PC-9 (cell line): Measurements from ENCODE around the gene DPP10. TPM values are rescaled to one million over a fixed set of nuclear protein-coding genes. Genes with fewer than 3 reads are reported as not detected.

Experiments
- BruUV-seq: library from RNA; stranded (reverse); fragments of 400-500 nt; replicated peaks from 2 replicates; lab custom pipeline; 2021; lab: Mats Ljungman, UMichigan
- CTCF ChIA-PET: fragments of 300-600 bp; sonication (Branson Sonifier 250); formaldehyde crosslinking; loops from one replicate; lab custom pipeline; 2022; ENCODE audit warnings: antibody characterized with exemption; lab: Charles Lee
- POLR2A ChIA-PET: fragments of 300-600 bp; sonication (Branson Sonifier 250); formaldehyde crosslinking; loops from one replicate; lab custom pipeline; 2022; ENCODE audit warnings: antibody characterized with exemption; ENCODE audit not compliant: unreplicated experiment; lab: Charles Lee
- DNase-seq, 2 experiments: peaks; one replicate each; pipeline versions ENCODE4 v3.0.0 to v3.0.0-alpha.2; 2015 to 2022; ENCODE audit warnings: mixed read lengths in 1 of 2
- H2AFZ ChIP-seq: fragments of 200-600 bp; sonication (generic); 2 replicates; pipeline ENCODE4 v1.8.1; 2017; ENCODE audit warnings: antibody characterized with exemption
- H3F3A ChIP-seq: fragments of 200-600 bp; sonication (generic); 2 replicates; pipeline ENCODE4 v1.8.1; 2017; ENCODE audit warnings: antibody characterized with exemption, mild to moderate bottlenecking, low read depth; ENCODE audit not compliant: insufficient read depth
- H3K27ac ChIP-seq: fragments of 200-600 bp; sonication (generic); 2 replicates; pipeline ENCODE4 v1.6.1; 2016; ENCODE audit warnings: mixed run types
- H3K27me3 ChIP-seq: fragments of 200-600 bp; sonication (generic); 2 replicates; pipeline ENCODE4 v1.6.1; 2016; ENCODE audit warnings: low read depth, mixed run types; ENCODE audit not compliant: insufficient read depth
- H3K36me3 ChIP-seq: fragments of 200-600 bp; sonication (generic); 2 replicates; pipeline ENCODE4 v1.6.1; 2016; ENCODE audit warnings: low read depth, mixed run types
- H3K4me1 ChIP-seq: fragments of 200-600 bp; sonication (generic); replicated peaks from 2 replicates; pipeline ENCODE4 v1.6.1; 2016; ENCODE audit warnings: mixed run types; ENCODE audit not compliant: insufficient read depth
- H3K4me2 ChIP-seq: fragments of 200-600 bp; sonication (generic); 2 replicates; pipeline ENCODE4 v1.6.1; 2017; ENCODE audit warnings: mixed run types
- H3K4me3 ChIP-seq: fragments of 200-600 bp; sonication (generic); 2 replicates; pipeline ENCODE4 v1.6.1; 2016; ENCODE audit warnings: mixed run types
- H3K79me2 ChIP-seq: fragments of 200-600 bp; sonication (generic); 2 replicates; pipeline ENCODE4 v1.6.1; 2017; ENCODE audit warnings: low read depth, mixed run types
- H3K9me2 ChIP-seq: fragments of 200-600 bp; sonication (generic); 2 replicates; pipeline ENCODE4 v1.8.1; 2017; ENCODE audit warnings: mild to moderate bottlenecking; ENCODE audit not compliant: insufficient read depth
- H3K9me3 ChIP-seq: fragments of 200-600 bp; sonication (generic); 2 replicates; pipeline ENCODE4 v1.8.1; 2016; ENCODE audit warnings: low read depth; ENCODE audit not compliant: insufficient read depth
- H4K20me1 ChIP-seq: fragments of 200-600 bp; sonication (generic); 2 replicates; pipeline ENCODE4 v1.8.1; 2017; ENCODE audit not compliant: insufficient read depth
- EZH2 ChIP-seq: fragments of 200-600 bp; sonication (generic); IDR thresholded peaks from 2 replicates; pipeline ENCODE4 v1.8.0; 2017; ENCODE audit warnings: antibody characterized with exemption, low read depth
- intact Hi-C: fragments of 100-400 bp; cut with micrococcal nuclease; formaldehyde crosslinking; loops from one replicate; pipeline ENCODE4 v1.10.0; 2022; ENCODE audit not compliant: unreplicated experiment
- total RNA-seq: library from RNA; stranded (reverse); gene quantifications from 2 replicates; pipeline ENCODE4 v1.2.3, GENCODE V29; 2021
- TF ChIP-seq, protein P1 (sequence below): fragments of 200-600 bp; sonication (generic); conservative IDR thresholded peaks from 2 replicates; pipeline ENCODE4 v1.6.1; 2017; ENCODE audit warnings: mixed run types, antibody characterized with exemption, mild to moderate bottlenecking, moderate library complexity

DPP10 gene
- total RNA-seq, 1 experiment from 2014 or later = not detected

DNA sequence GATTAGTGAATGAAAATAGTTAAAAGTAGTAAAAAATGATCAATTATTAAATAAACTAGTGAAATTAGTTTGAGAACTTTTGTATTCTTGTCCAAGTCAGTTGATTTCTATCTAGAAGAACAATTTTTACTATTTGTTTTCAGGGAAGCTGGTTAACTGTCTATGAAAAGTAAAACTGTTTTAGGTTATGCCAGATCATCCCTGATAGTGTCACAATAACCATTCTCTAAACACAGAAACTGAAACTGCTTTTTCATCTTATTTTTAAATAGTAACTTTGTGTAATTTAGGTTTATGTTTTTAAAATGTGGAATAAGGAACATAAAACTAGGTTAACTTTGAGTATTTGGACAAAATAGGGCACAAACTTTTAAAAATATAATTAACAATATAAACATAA is 1087.2 kb downstream of the DPP10 start:
- H2AFZ ChIP-seq = no peak overlapping the region
- no peak overlapping the region for H3K4me2 ChIP-seq
- no peaks in the 10 kb centered on the region for H3K79me2 ChIP-seq
- H3F3A ChIP-seq = no peaks in the 10 kb centered on the region
- H3K4me1 ChIP-seq = no peaks in the 10 kb centered on the region
- no peaks in the 10 kb centered on the region for H3K9me2 ChIP-seq
- TF ChIP-seq EZH2 = no peak
- TF ChIP-seq, protein P1, sequence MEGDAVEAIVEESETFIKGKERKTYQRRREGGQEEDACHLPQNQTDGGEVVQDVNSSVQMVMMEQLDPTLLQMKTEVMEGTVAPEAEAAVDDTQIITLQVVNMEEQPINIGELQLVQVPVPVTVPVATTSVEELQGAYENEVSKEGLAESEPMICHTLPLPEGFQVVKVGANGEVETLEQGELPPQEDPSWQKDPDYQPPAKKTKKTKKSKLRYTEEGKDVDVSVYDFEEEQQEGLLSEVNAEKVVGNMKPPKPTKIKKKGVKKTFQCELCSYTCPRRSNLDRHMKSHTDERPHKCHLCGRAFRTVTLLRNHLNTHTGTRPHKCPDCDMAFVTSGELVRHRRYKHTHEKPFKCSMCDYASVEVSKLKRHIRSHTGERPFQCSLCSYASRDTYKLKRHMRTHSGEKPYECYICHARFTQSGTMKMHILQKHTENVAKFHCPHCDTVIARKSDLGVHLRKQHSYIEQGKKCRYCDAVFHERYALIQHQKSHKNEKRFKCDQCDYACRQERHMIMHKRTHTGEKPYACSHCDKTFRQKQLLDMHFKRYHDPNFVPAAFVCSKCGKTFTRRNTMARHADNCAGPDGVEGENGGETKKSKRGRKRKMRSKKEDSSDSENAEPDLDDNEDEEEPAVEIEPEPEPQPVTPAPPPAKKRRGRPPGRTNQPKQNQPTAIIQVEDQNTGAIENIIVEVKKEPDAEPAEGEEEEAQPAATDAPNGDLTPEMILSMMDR = no peak
- DNase-seq = no peak
- ChIA-PET CTCF (no interaction called here), POLR2A (no interaction called here)
- no peaks in the 10 kb centered on the region for H4K20me1 ChIP-seq
- H3K27me3 ChIP-seq = no peaks in the 10 kb centered on the region
- no TSS peak for BruUV-seq
- no peaks in the 10 kb centered on the region for H3K9me3 ChIP-seq
- no peaks in the 10 kb centered on the region for H3K36me3 ChIP-seq
- intact Hi-C loops = no loop called here
- H3K27ac ChIP-seq = no peak overlapping the region
- H3K4me3 ChIP-seq = no peak overlapping the region

DNA sequence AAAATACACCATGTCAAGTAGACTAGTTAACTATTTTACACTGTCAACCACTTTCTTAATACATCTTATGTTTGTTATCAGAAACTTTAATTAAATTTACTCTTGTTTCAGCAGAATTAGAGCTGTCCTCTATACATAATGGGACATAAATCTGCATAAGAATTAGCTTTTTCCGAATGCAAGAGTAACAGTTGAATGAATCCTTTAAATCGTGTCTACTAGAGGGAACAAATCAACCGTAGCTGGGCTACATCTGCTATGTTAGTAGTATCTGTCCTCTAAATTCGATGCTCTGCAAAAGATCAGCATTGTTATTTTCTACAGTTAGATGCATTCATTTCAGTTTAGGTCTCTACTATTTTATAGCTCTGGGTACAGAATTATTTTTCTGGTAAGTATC is 1090.6 kb downstream of the DPP10 start:
- Histone ChIP-seq H3F3A (no peaks in the 10 kb centered on the region), H3K9me3 (no peaks in the 10 kb centered on the region), H3K36me3 (no peaks in the 10 kb centered on the region), H3K9me2 (no peaks in the 10 kb centered on the region), H3K27ac (no peak overlapping the region), H3K4me3 (no peak overlapping the region), H3K4me2 (no peak overlapping the region), H3K4me1 (no peaks in the 10 kb centered on the region), H4K20me1 (no peaks in the 10 kb centered on the region), H3K79me2 (no peaks in the 10 kb centered on the region), H2AFZ (no peak overlapping the region), H3K27me3 (no peaks in the 10 kb centered on the region)
- no TSS peak for BruUV-seq
- ChIA-PET CTCF (no interaction called here), POLR2A (no interaction called here)
- DNase-seq = no peak
- no peak for TF ChIP-seq EZH2
- TF ChIP-seq, protein P1 = no peak
- intact Hi-C loops = no loop called here

- H2AFZ ChIP-seq = no peak overlapping the region
- H3K79me2 ChIP-seq = no peaks in the 10 kb centered on the region
- 0 out of 2 replicates have a peak, but pooled peaks cover 10% of the 10 kb centered on the region for H3K27me3 ChIP-seq
- H3F3A ChIP-seq = no peaks in the 10 kb centered on the region
- H3K4me3 ChIP-seq = no peak overlapping the region
- DNase-seq = no peak
- H3K9me2 ChIP-seq = no peaks in the 10 kb centered on the region
- ChIA-PET CTCF (no interaction called here), POLR2A (no interaction called here)
- no peak overlapping the region for H3K4me2 ChIP-seq
- no peaks in the 10 kb centered on the region for H3K9me3 ChIP-seq
- H3K36me3 ChIP-seq = no peaks in the 10 kb centered on the region
- H3K4me1 ChIP-seq = no peaks in the 10 kb centered on the region
- no peaks in the 10 kb centered on the region for H4K20me1 ChIP-seq
- H3K27ac ChIP-seq = no peak overlapping the region
- TF ChIP-seq, protein P1 = no peak
- no peak for TF ChIP-seq EZH2
- intact Hi-C loops = no loop called here
- no TSS peak for BruUV-seq
Measured at GRCh38 chr2:115541814-115542213, 1099.4 kb downstream of the DPP10 start.
